ENCODE measurements around the gene ARG1. TPM values are rescaled to one million over a fixed set of nuclear protein-coding genes. Genes with fewer than 3 reads are reported as not detected.

Gene ARG1
- total RNA-seq, 1 donor from 2014 or later, result not detected

DNA sequence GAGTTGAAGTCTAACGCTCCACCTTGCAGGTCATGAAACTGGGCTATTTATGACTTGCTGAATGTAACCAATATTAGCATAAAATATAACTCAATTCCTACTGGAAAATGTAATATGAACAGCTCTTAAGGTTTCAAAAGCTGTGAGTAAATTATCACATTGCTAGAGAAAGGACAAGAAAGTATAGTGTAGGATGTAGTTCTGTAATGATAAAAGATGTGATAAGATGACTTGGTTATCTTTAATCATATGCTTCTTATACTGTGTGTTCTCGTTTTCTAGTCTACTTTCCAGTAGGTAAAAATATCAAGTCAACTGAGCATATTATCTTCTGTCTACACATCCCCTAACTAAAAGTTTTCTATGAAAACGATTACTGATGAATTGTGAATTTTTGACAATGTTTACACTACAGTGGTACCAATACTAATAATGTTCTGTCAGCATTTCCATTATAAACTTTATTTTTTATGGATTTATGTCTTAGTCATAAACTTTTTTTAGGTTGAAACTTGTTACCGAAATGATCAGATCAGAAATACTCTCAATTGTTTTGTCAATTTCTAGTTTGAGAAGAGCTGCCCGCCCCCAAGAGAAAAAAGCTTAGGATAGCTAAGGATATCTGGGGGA lies 40.4 kb downstream of the ARG1 start:
- H3K27me3 Mint-ChIP-seq (ENCODE audit: low read depth), result no peaks in the 10 kb centered on the region
- no peak overlapping the region for H3K4me3 Mint-ChIP-seq
- no peak overlapping the region for H3K27ac Mint-ChIP-seq
- H3K36me3 Mint-ChIP-seq, result peaks cover 28% of the 10 kb centered on the region
- H3K4me1 Mint-ChIP-seq, result no peaks in the 10 kb centered on the region
- H3K9me3 Mint-ChIP-seq, result no peaks in the 10 kb centered on the region
- no peak for TF ChIP-seq CTCF (IDR thresholded peaks at IDR 0.05; ENCODE audit: unreplicated experiment)
- no peak for DNase-seq (ENCODE audit: low spot score in 2 of 2, unreplicated experiment in 2 of 2)

DNA sequence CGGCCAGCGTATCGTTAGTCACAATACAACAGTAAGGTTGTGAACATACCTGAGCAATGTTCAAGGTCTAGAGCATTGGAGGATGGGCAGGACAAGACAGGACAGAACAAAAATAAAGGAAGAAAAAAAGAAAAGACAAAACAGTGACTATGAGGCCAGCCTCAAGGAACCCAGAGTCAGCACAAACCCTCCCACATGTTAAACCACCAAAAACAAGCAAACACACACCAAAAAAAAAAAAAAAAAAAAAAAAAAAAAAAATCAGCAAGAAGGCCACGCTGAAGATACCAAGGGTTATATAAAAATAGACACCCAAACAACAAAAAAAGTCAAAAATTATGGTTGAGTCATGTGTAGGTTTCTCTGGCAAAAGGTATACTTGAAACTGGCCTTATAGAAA lies 42.2 kb downstream of the ARG1 start:
- DNase-seq (ENCODE audit: low spot score in 2 of 2, unreplicated experiment in 2 of 2), result no peak
- Mint-ChIP-seq H3K4me1 (no peaks in the 10 kb centered on the region), H3K27me3 (ENCODE audit: low read depth) (no peaks in the 10 kb centered on the region), H3K27ac (no peak overlapping the region), H3K36me3 (peaks cover 23% of the 10 kb centered on the region), H3K9me3 (no peaks in the 10 kb centered on the region), H3K4me3 (no peak overlapping the region)
- no peak for TF ChIP-seq CTCF (IDR thresholded peaks at IDR 0.05; ENCODE audit: unreplicated experiment)

GRCh38 chr6:131627724-131628682 lies 55.0 kb downstream of the ARG1 start, which contains the start of gene MED23:
Gene MED23, minus strand, starts transcription at chr6:131628242. Its CDS starts 193 bp downstream, at chr6:131628049.
- Mint-ChIP-seq H3K9me3 (no peaks in the 10 kb centered on the region), H3K27me3 (ENCODE audit: low read depth) (peaks cover 6% of the 10 kb centered on the region), H3K4me3 (peak within 1 kb of the TSS; percentile 99), H3K4me1 (peaks cover 17% of the 10 kb centered on the region), H3K27ac (peak within 1 kb of the TSS; percentile 99), H3K36me3 (peaks cover 6% of the 10 kb centered on the region)
- TF ChIP-seq CTCF (IDR thresholded peaks at IDR 0.05; ENCODE audit: unreplicated experiment), result peak; percentile 85
- DNase-seq (ENCODE audit: low spot score in 2 of 2, unreplicated experiment in 2 of 2), result peak; percentile 90 to 98

- TF ChIP-seq CTCF (IDR thresholded peaks at IDR 0.05; ENCODE audit: unreplicated experiment), result no peak
- no peak for DNase-seq (ENCODE audit: low spot score in 2 of 2, unreplicated experiment in 2 of 2)
- H3K9me3 Mint-ChIP-seq, result no peaks in the 10 kb centered on the region
- peaks cover 17% of the 10 kb centered on the region for H3K4me1 Mint-ChIP-seq
- H3K27me3 Mint-ChIP-seq (ENCODE audit: low read depth), result peaks cover 6% of the 10 kb centered on the region
- H3K27ac Mint-ChIP-seq, result no peak overlapping the region
- peaks cover 1% of the 10 kb centered on the region for H3K36me3 Mint-ChIP-seq
- peak overlapping the region; percentile 99 for H3K4me3 Mint-ChIP-seq
Observed at GRCh38 chr6:131628726-131629125, 55.7 kb downstream of the ARG1 start.

GRCh38 chr6:131629651-131630050 lies 56.6 kb downstream of the ARG1 start:
- no peak for TF ChIP-seq CTCF (IDR thresholded peaks at IDR 0.05; ENCODE audit: unreplicated experiment)
- H3K27ac Mint-ChIP-seq, result no peak overlapping the region
- H3K36me3 Mint-ChIP-seq, result peaks cover under 1% of the 10 kb centered on the region
- H3K4me3 Mint-ChIP-seq, result no peak overlapping the region
- DNase-seq (ENCODE audit: low spot score in 2 of 2, unreplicated experiment in 2 of 2), result no peak
- peaks cover 6% of the 10 kb centered on the region for H3K27me3 Mint-ChIP-seq (ENCODE audit: low read depth)
- no peaks in the 10 kb centered on the region for H3K9me3 Mint-ChIP-seq
- peaks cover 17% of the 10 kb centered on the region for H3K4me1 Mint-ChIP-seq
